Measurements from ENCODE around the gene SERINC2. TPM values are rescaled to one million over a fixed set of nuclear protein-coding genes. Genes with fewer than 3 reads are reported as not detected.

The SERINC2 gene
- total and polyA plus RNA-seq, 7 experiments from 2014 or later = 0.22 to 2.7 (median 0.34) TPM; not detected in 4

DNA sequence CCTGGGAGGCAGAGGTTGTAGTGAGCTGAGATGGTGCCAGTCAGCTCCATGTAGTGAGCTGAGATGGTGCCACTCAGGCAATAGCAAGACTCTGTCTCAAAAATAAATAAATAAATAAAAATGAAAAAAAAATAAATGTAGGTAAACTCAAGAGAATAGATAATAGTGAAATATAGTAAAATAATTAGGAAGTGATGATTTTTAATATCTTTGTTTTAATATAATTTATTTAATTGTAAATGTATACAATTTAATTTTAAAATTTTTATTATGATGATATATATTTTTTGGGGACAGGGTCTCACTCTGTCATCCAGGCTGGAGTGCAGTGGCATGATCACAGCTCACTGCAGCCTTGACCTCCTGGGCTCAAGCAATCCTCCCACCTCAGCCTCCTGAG is 19.6 kb upstream of the SERINC2 start:
- H3K27ac ChIP-seq (ENCODE audit: low read depth, low read length) = no peak overlapping the region
- ChIA-PET CTCF (interaction anchor here (0.7 to 1.7 kb wide), 3 partner anchors 16 to 155 kb away, joined by 3 to 9 read pairs (median 6); no protein-coding TSS in a partner anchor), POLR2A (no interaction called here)
- H3K36me3 ChIP-seq (ENCODE audit: control insufficient read depth in 2 of 3, insufficient read depth in 3 of 3, low read length in 3 of 3) = no peaks in the 10 kb centered on the region
- intact Hi-C loops (cut with micrococcal nuclease) = no loop called here
- no peak overlapping the region for H3K4me3 ChIP-seq (ENCODE audit: low read length)
- H3K27me3 ChIP-seq (ENCODE audit: control insufficient read depth in 2 of 2, insufficient read depth in 2 of 2, low read length in 2 of 2) = no peaks in the 10 kb centered on the region
- no peaks in the 10 kb centered on the region for H3K9me3 ChIP-seq (ENCODE audit: control insufficient read depth in 2 of 3, low read length in 3 of 3)
- Mint-ChIP-seq H3K27me3 (peaks cover 0 to 8% (median 2%) of the 10 kb centered on the region in 5 donors), H3K9me3 (peaks cover 0 to under 1% (median 0%) of the 10 kb centered on the region in 11 donors), H3K4me1 (peaks cover 0 to 14% (median 12%) of the 10 kb centered on the region in 7 donors), H3K36me3 (no peaks in the 10 kb centered on the region), H3K27ac (no peak overlapping the region), H3K4me3 (no peak overlapping the region)
- ATAC-seq (no peak), DNase-seq (no peak)
- peaks cover 0 to 4% of the 10 kb centered on the region in 2 donors for H3K4me1 ChIP-seq (ENCODE audit: control insufficient read depth in 2 of 2, insufficient read depth in 2 of 2, low read length in 2 of 2)

DNA sequence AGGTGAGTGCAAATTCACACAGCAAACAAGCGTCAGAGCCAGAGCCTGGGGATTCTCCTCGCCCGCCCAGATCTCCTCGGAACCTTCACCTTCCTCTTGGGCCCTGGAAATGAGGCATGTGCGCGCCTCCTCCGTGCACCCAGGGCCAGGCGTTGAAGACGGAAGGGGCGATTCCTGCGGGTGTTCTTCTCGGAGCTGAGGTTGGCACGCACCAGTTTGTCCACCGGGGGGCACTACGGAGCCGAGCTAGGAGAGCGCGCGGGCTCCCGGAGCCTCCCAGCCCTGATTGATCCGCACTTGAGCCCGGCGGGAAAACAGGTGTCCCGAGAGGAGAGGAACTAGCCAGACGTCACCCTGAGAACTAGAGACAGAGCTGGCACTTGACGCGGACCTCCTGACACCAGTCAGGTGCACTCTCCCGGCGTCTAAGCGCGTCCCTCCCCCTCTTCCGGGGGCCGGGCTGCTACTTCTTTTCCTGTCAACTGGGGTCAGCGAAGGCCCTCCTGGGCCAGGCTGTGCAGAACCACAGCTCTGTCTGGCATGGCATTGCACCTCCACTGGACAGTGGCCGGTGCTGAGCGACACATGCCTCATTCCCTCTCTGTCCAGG is 18.3 kb upstream of the SERINC2 start:
- ChIA-PET POLR2A (no interaction called here), CTCF (interaction anchor here (0.6 to 1.7 kb wide), 8 partner anchors 9 to 710 kb away, joined by 3 to 9 read pairs (median 6); no protein-coding TSS in a partner anchor)
- DNase-seq = peak; percentile 48 to 83 (median 65)
- Mint-ChIP-seq H3K27ac (peak overlapping the region in 4 of 9 donors; percentile 18 to 75 (median 52)), H3K4me3 (peak overlapping the region; percentile 84 to 90 (median 88)), H3K4me1 (peaks cover 0 to 14% (median 12%) of the 10 kb centered on the region in 7 donors), H3K36me3 (no peaks in the 10 kb centered on the region), H3K9me3 (no peaks in the 10 kb centered on the region), H3K27me3 (peaks cover 0 to 8% (median 0%) of the 10 kb centered on the region in 5 donors)
- no peaks in the 10 kb centered on the region for H3K9me3 ChIP-seq (ENCODE audit: control insufficient read depth in 2 of 3, low read length in 3 of 3)
- peak overlapping the region; percentile 75 for H3K4me3 ChIP-seq (ENCODE audit: low read length)
- intact Hi-C loops (cut with micrococcal nuclease) = loop anchor here (1.0 kb wide), 2 partner anchors 28 to 155 kb away; no protein-coding TSS in a partner anchor
- no peaks in the 10 kb centered on the region for H3K27me3 ChIP-seq (ENCODE audit: control insufficient read depth in 2 of 2, insufficient read depth in 2 of 2, low read length in 2 of 2)
- H3K4me1 ChIP-seq (ENCODE audit: control insufficient read depth in 2 of 2, insufficient read depth in 2 of 2, low read length in 2 of 2) = peaks cover 0 to 4% of the 10 kb centered on the region in 2 donors
- H3K27ac ChIP-seq (ENCODE audit: low read depth, low read length) = no peak overlapping the region
- peak; percentile 96 for ATAC-seq
- H3K36me3 ChIP-seq (ENCODE audit: control insufficient read depth in 2 of 3, insufficient read depth in 3 of 3, low read length in 3 of 3) = no peaks in the 10 kb centered on the region

- H3K4me3 Mint-ChIP-seq = peak overlapping the region in 2 of 10 donors; percentile 7 to 15
- POLR2A ChIA-PET = no interaction called here
Observed at GRCh38 chr1:31396633-31397351, 16.2 kb upstream of the SERINC2 start.

DNA sequence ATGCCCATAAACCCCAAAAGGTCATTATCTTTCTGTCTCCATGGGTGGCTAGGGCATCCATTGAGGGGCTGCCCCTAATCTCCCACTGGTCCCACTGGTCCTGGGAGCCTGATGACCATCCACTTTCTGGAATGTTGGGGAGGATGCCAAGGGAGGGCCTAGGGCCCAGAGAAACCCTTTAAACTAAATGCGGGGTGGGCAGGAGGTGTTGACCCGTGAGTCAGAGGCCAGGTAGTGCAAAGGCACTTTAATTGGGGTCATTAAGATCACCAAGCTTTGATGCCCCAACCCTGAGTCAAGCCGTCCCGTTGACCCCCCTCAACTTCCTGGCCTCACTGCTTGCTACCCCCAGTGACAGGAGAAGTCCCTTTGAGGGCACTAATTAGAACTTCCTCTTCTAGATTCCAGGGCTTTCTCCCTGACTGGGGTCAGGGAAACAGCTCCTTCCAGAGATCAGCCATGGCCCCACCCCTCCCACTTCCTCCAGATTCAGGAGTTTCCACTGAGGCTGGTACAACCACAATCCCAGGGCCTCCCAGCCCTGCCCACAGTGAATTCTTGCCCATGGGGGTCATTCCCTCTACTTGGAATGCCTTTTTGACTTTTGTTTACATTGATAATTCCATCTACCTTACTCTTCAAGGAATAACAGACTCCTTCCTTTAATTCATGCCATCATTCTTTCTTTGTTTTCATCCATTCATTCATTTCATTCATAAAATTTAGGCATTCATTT is 15.5 kb upstream of the SERINC2 start:
- H3K9me3 ChIP-seq (ENCODE audit: control insufficient read depth in 2 of 3, low read length in 3 of 3) = no peaks in the 10 kb centered on the region
- H3K4me1 ChIP-seq (ENCODE audit: control insufficient read depth in 2 of 2, insufficient read depth in 2 of 2, low read length in 2 of 2) = peaks cover 0 to 4% of the 10 kb centered on the region in 2 donors
- no peak overlapping the region for H3K4me3 Mint-ChIP-seq
- peaks cover 0 to 16% (median 14%) of the 10 kb centered on the region in 7 donors for H3K4me1 Mint-ChIP-seq
- peaks cover 0 to 12% (median 0%) of the 10 kb centered on the region in 5 donors for H3K27me3 Mint-ChIP-seq
- POLR2A ChIA-PET = no interaction called here
- H3K27ac ChIP-seq (ENCODE audit: low read depth, low read length) = no peak overlapping the region
- H3K9me3 Mint-ChIP-seq = no peaks in the 10 kb centered on the region
- CTCF ChIA-PET = no interaction called here
- no peak overlapping the region for H3K4me3 ChIP-seq (ENCODE audit: low read length)
- intact Hi-C loops (cut with micrococcal nuclease) = no loop called here
- no peak for ATAC-seq
- H3K36me3 ChIP-seq (ENCODE audit: control insufficient read depth in 2 of 3, insufficient read depth in 3 of 3, low read length in 3 of 3) = no peaks in the 10 kb centered on the region
- H3K27ac Mint-ChIP-seq = no peak overlapping the region
- no peak for DNase-seq
- no peaks in the 10 kb centered on the region for H3K27me3 ChIP-seq (ENCODE audit: control insufficient read depth in 2 of 2, insufficient read depth in 2 of 2, low read length in 2 of 2)
- H3K36me3 Mint-ChIP-seq = no peaks in the 10 kb centered on the region

More at GRCh38 chr1:31396633-31397351, 16.2 kb upstream of the SERINC2 start:
- H3K4me3 ChIP-seq (ENCODE audit: low read length) = no peak overlapping the region
- Mint-ChIP-seq H3K4me1 (peaks cover 0 to 16% (median 14%) of the 10 kb centered on the region in 7 donors), H3K9me3 (no peaks in the 10 kb centered on the region), H3K27me3 (peaks cover 0 to 12% (median 0%) of the 10 kb centered on the region in 5 donors), H3K36me3 (no peaks in the 10 kb centered on the region), H3K27ac (no peak overlapping the region)
- H3K36me3 ChIP-seq (ENCODE audit: control insufficient read depth in 2 of 3, insufficient read depth in 3 of 3, low read length in 3 of 3) = no peaks in the 10 kb centered on the region
- H3K9me3 ChIP-seq (ENCODE audit: control insufficient read depth in 2 of 3, low read length in 3 of 3) = no peaks in the 10 kb centered on the region
- no peak overlapping the region for H3K27ac ChIP-seq (ENCODE audit: low read depth, low read length)
- DNase-seq = no peak
- no peak for ATAC-seq
- peaks cover 0 to 4% of the 10 kb centered on the region in 2 donors for H3K4me1 ChIP-seq (ENCODE audit: control insufficient read depth in 2 of 2, insufficient read depth in 2 of 2, low read length in 2 of 2)
- CTCF ChIA-PET = no interaction called here
- H3K27me3 ChIP-seq (ENCODE audit: control insufficient read depth in 2 of 2, insufficient read depth in 2 of 2, low read length in 2 of 2) = no peaks in the 10 kb centered on the region
- intact Hi-C loops (cut with micrococcal nuclease) = no loop called here

- Mint-ChIP-seq H3K4me3 (peak overlapping the region in 1 of 10 donors; percentile 8), H3K27ac (no peak overlapping the region), H3K27me3 (peaks cover 0 to 12% (median 0%) of the 10 kb centered on the region in 5 donors), H3K4me1 (peaks cover 0 to 16% (median 14%) of the 10 kb centered on the region in 7 donors), H3K36me3 (no peaks in the 10 kb centered on the region), H3K9me3 (no peaks in the 10 kb centered on the region)
- CTCF ChIA-PET = no interaction called here
- ATAC-seq (no peak), DNase-seq (no peak)
- intact Hi-C loops (cut with micrococcal nuclease) = no loop called here
- Histone ChIP-seq H3K36me3 (ENCODE audit: control insufficient read depth in 2 of 3, insufficient read depth in 3 of 3, low read length in 3 of 3) (no peaks in the 10 kb centered on the region), H3K4me1 (ENCODE audit: control insufficient read depth in 2 of 2, insufficient read depth in 2 of 2, low read length in 2 of 2) (peaks cover 0 to 4% of the 10 kb centered on the region in 2 donors), H3K9me3 (ENCODE audit: control insufficient read depth in 2 of 3, low read length in 3 of 3) (no peaks in the 10 kb centered on the region), H3K27ac (ENCODE audit: low read depth, low read length) (no peak overlapping the region), H3K27me3 (ENCODE audit: control insufficient read depth in 2 of 2, insufficient read depth in 2 of 2, low read length in 2 of 2) (no peaks in the 10 kb centered on the region), H3K4me3 (ENCODE audit: low read length) (no peak overlapping the region)
- POLR2A ChIA-PET = no interaction called here
Observed at GRCh38 chr1:31398246-31398645, 14.8 kb upstream of the SERINC2 start.

- no peak for ATAC-seq
- no peaks in the 10 kb centered on the region for H3K4me1 ChIP-seq (ENCODE audit: control insufficient read depth in 2 of 2, insufficient read depth in 2 of 2, low read length in 2 of 2)
- H3K36me3 ChIP-seq (ENCODE audit: control insufficient read depth in 2 of 3, insufficient read depth in 3 of 3, low read length in 3 of 3) = no peaks in the 10 kb centered on the region
- no peaks in the 10 kb centered on the region for H3K27me3 ChIP-seq (ENCODE audit: control insufficient read depth in 2 of 2, insufficient read depth in 2 of 2, low read length in 2 of 2)
- Mint-ChIP-seq H3K36me3 (no peaks in the 10 kb centered on the region), H3K9me3 (peaks cover 0 to 1% (median 0%) of the 10 kb centered on the region in 11 donors), H3K27me3 (peaks cover 0 to 17% (median 2%) of the 10 kb centered on the region in 5 donors), H3K4me3 (no peak overlapping the region), H3K27ac (no peak overlapping the region), H3K4me1 (peaks cover 0 to 8% (median 5%) of the 10 kb centered on the region in 7 donors)
- intact Hi-C loops (cut with micrococcal nuclease) = no loop called here
- CTCF ChIA-PET = no interaction called here
- H3K27ac ChIP-seq (ENCODE audit: low read depth, low read length) = no peak overlapping the region
- H3K9me3 ChIP-seq (ENCODE audit: control insufficient read depth in 2 of 3, low read length in 3 of 3) = no peaks in the 10 kb centered on the region
- no peak for DNase-seq
- no peak overlapping the region for H3K4me3 ChIP-seq (ENCODE audit: low read length)
- POLR2A ChIA-PET = no interaction called here
Observed at GRCh38 chr1:31399976-31400375, 13.0 kb upstream of the SERINC2 start.

Data from naive thymus-derived CD4-positive, alpha-beta T cell (primary cell).